NCI-H2029 (cell line): ENCODE measurements around the gene CNNM1.

Experiments used
- DNase-seq: peaks from one replicate; lab custom pipeline; 2025; lab: John Stamatoyannopoulos, UW

The CNNM1 gene

GRCh38 chr10:99374526-99374925, 45.4 kb downstream of the CNNM1 start:
- DNase-seq: no peak

- DNase-seq: no peak
Observed at GRCh38 chr10:99374972-99375371, 45.8 kb downstream of the CNNM1 start.

- no peak for DNase-seq
Observed at GRCh38 chr10:99375426-99375825, 46.3 kb downstream of the CNNM1 start.

- DNase-seq: no peak
Observed at GRCh38 chr10:99382176-99382575, 53.0 kb downstream of the CNNM1 start.

GRCh38 chr10:99387071-99387470, 57.9 kb downstream of the CNNM1 start:
- no peak for DNase-seq

DNA sequence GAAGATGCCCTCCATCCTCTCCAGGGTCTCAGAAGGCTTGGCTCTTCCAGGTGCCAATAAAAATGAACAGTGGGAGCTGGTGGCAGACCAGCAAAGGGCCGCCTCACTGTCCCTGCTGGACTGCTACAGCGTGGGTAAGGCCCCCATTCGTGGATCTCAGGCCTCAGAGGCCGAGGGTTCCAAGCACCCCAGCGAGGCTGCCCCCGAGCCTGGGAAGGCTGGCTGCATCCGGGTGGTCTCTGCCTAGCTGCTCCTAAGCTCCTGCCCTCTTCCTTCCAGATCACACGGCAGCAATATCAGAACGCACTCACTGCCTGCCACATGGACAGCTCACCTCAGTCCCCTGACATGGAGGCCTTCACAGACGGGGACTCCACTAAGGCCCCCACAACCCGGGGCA, 58.4 kb downstream of the CNNM1 start:
- DNase-seq: no peak

- DNase-seq: no peak
Observed at GRCh38 chr10:99389729-99390480, 60.7 kb downstream of the CNNM1 start.

GRCh38 chr10:99391346-99391745, 62.2 kb downstream of the CNNM1 start:
- no peak for DNase-seq

DNA sequence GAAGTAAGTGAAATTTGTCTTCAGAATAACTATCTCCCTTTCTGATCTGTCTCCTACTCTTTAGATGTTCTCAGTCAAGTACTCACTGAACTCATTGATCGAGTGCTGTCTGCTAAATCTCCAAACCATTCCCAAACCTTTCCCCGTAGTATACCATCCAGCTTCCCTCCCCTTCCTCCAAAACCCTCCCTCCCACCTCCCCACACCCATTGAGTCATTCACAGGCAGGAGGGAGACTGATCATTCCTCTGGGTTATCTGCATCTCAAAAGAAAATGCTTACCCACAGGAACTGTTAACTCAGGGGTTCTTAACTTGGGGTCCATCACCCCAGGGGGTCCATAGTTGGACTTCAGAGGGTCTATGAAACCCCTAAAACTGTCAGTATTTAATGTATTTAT, 63.9 kb downstream of the CNNM1 start:
- no peak for DNase-seq

DNA sequence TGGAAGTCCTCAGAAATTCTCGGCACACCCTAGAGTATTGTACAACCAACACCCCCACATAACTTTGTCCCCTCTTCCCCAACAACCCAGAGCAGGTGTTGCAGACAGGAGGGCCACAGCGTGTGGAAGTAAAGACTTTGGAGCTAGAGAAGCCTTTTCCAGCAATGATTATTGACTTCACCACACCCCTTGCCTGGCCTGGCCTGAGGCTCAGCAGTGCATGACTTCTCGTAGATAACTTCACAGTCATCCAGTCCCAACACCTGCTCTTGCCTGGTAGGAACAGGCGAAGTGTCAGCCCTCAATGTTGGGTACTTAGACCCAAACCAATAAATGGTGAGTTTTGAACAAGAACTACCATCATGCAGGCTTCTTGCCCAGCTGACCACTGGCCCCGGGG, 64.5 kb downstream of the CNNM1 start:
- DNase-seq: no peak

DNA sequence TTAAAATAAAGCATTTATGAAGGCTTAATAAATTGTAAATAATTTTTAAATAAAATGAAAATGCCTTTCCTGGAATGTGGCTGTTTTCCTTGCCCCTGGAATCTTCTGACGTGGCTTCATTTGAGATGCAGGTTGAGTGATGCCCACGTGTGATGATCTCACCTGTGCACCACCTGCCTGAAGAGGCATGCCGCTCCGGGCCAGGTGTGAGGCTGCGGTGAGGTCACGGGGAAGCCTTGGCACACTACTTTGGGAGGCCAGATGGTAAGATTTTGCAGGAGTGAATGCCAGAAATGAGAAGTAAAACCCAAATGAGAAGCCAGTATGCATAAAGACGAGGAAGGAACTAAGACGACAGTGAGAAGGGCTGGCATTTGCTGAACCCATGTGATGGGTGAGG, 65.1 kb downstream of the CNNM1 start:
- peak; percentile 56 for DNase-seq

- peak; percentile 74 for DNase-seq
Observed at GRCh38 chr10:99394761-99395386, 65.7 kb downstream of the CNNM1 start.

- DNase-seq: peak; percentile 65
Observed at GRCh38 chr10:99395750-99396445, 66.7 kb downstream of the CNNM1 start.

- no peak for DNase-seq
Observed at GRCh38 chr10:99396471-99396870, 67.3 kb downstream of the CNNM1 start.

DNA sequence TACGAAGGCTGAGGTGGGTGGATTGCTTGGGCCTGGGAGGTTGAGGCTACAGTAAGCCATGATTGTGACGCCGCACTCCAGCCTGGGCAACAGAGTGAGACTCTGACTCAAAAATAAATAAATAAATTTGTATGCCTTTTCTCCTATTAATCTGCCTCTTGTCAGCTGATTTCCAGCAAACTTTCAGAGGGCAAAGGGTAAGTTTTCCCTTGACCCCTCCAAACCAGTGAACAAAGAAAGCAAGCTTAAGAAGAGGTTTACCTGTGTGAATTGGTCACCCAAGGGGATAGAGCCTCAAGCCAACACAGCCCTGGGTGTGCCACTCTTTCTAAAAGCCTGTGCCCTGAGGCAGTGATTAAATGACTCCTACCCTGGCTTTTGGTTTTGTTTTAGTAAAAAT, 70.5 kb downstream of the CNNM1 start:
- no peak for DNase-seq

DNA sequence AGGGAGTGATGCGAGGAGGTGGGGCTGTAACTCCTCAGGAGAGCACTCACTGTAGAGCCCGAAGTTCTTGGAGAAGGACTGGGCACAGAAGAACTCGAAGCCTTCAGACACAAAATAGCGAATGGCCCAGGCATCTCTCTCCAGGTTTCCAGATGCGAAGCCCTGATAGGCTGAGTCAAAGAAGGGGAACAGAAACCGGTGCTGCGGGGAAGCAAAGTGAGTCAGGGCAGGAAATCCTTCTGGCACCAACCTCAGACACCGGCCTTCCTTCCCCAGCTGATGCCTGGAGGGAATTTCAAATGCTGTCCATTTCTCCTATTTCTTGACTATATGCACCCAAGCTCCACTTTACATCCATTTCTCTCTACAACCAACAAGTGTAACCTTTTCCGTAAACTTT, 74.5 kb downstream of the CNNM1 start:
- no peak for DNase-seq

- no peak for DNase-seq
Observed at GRCh38 chr10:99406149-99406548, 77.0 kb downstream of the CNNM1 start.

DNA sequence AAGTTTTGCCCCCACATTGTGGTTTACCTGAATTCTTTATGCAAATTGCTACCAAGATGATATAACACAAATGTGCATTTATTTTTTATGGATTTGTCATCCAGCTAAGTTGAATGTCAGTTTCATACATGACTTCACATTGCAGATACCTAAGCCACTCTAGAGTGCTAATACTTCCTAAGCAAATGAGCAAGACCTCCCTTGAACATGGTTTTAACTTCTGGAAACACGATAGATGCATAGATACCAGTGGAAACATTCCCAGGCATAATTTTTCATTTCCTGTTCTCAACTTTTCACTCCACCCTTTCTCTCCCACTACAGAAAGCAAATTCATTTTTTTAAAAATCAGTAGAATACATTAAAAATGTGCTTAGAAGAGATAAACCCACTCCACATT, 81.0 kb downstream of the CNNM1 start:
- DNase-seq: no peak

GRCh38 chr10:99410876-99411275, 81.7 kb downstream of the CNNM1 start:
- no peak for DNase-seq

DNA sequence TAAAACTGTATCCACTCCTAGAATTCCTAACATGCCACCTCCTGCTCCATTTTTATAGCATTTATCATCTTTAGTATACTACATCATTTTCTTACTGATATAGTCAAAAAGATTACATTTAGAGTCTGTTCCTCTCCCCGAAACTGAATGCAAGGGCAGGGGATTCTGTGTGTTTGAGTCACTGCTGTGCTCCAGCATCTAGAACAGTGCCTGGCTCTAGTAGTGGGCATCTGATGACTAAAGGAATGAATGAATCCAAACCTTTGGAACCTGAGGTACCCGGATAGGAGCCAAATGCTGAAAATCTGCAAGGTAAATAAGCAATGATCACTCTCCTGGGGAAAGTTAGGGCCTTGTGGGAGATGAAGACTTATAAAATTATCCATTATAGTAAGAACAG, 82.4 kb downstream of the CNNM1 start:
- no peak for DNase-seq

DNA sequence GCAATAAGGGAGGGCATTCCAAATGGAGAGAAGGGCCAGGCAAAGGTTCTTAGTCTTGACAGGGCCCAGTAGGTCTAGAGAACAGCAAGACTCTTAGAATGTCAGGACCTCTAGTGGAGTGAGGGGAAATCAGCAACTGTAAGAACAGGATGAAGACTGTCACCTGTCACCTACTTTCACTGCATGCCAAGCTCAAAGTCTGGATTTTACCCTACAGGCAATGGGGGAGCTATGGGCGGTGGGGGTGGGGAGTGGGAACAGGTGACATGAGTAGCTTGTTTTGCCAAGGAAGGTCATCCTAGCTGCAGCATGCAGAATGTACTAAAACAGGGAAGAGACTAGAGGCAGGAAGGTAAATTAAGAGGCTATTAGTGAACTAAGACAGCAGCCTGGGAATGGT, 82.9 kb downstream of the CNNM1 start:
- DNase-seq: no peak

DNA sequence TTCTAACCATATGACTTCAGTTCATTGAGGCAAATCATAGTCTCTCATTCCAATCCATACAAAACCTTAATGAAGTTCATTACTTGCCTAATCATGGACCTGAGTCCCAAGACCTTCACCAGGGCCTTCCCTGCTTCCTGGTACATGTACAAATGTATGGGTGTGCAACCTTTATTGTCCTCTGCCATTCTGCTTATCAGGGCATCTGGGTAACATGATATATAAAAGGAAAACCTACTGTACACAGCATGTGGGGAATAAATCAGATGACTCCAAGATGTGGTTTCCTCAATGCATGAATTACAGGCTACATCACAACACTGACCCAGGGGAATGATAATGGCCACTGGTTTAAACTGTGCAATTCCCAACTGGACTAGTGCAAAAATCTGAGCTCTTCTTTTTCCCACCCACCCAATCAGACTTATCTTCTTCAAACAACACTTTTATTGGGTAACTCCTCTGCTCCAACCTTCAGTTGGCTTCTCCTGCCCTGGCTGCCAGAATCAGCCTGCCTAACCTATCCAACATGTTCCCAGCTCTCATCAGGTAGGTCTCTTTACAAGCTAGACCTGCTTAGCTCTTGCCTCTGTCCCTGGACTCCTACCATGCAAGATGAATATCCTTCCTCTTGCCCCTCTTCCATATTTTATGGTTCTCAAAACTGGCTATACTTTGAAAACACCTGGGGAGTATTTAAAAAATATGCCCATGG, 89.9 kb downstream of the CNNM1 start:
- no peak for DNase-seq

- no peak for DNase-seq
Observed at GRCh38 chr10:99419688-99420087, 90.5 kb downstream of the CNNM1 start.
